Left forelimb (tissue), 1 donor: Measurements from ENCODE around the gene ZBTB20.

ENCODE experiments used
- DNase-seq: peaks from one replicate; pipeline ENCODE4 v3.0.0-alpha.2; 2018; ENCODE audit warnings: low spot score

Gene ZBTB20

DNA sequence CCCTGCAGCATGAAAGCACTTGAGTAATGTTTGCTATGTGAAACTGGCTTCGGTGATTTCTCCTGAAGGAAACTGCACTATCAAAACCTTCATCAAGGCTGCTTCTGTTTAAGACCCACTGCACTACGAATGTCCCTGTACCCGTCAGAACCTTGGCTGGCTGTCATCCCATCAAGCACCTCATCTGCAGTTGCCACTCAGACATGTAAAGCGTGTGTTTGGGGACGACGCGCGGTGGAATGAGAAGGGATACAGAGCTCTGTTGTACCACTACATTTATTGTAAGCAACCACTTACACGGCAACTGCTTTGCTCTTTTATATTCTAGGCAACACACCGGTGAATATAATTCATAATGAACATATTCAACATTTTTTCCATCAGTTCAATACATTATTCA is 705.7 kb downstream of the ZBTB20 start:
- no peak for DNase-seq

DNA sequence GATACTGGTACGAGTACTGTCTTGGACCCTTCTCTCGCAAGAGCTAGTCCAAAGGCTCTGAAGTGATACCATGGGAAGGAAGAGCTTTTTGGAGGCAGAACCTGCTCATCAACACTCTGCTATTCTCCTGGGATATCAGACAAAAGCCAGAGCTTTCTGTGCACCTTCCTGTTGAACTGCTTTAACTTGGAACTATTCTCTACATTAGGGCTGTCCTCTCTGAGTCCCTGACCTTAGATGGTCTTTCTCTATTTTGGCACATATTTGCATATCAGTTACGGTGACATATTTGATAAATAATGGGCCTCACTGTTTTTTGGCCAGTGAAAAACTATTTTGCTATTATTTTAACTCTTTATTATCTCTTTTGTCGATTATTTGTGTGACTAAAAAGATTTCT is 706.4 kb downstream of the ZBTB20 start:
- no peak for DNase-seq

DNA sequence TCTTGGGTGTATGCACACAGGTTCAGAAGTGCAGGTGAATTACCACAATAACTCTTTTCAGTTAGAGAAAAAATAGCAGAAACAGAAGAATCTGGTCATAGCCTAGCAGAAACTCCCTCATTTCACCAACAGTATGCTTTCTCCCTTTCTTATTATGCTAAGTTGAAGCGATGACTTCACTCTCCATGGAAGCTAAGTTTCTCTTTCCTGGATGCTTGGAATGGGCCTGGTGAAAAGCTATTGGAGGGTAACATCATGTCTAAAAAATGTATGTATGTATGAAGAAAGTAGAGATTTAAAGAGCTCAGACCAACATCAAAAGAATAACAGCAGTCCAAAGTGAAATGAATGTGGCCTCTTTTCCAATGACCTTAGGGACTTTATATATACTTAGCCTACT is 707.8 kb downstream of the ZBTB20 start:
- no peak for DNase-seq

DNA sequence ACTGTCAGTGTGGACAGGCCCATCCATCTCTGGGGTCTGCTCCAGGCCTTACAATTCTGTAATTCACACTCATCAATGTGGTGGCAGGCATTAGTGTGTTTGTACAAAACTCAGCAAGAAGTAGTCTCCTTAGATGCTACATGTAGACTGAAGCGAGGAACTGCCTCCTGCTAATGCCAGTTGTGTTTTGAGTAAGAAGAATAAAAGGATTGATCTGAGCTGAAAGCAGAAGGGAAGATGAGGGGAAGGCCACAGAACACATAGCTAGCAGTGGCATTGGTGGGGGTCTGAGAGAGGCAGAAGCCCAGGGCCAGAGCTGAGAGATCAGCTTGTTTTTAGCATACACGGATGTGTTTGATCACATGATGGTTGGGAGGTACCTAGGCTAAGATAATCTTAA is 709.2 kb downstream of the ZBTB20 start:
- no peak for DNase-seq

DNA sequence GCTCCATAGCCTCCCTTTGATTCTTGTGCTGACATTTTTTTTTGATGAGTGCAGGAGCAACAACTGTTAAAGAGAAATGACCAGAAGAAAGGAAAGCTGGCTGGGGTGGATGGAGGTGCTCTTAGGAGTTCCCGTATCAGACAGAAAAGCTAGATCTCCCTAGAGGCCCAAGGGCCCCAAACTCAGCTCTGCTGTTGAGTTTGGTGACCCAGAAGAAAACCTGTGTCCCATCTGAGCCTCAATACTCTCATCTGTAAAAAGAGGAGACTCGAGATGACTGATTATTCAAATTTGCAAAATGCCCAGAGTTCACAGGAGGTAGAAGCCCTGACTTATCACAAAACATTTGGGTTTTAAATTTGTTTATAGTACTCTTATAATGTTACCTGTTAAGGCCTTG is 710.9 kb downstream of the ZBTB20 start:
- no peak for DNase-seq

DNA sequence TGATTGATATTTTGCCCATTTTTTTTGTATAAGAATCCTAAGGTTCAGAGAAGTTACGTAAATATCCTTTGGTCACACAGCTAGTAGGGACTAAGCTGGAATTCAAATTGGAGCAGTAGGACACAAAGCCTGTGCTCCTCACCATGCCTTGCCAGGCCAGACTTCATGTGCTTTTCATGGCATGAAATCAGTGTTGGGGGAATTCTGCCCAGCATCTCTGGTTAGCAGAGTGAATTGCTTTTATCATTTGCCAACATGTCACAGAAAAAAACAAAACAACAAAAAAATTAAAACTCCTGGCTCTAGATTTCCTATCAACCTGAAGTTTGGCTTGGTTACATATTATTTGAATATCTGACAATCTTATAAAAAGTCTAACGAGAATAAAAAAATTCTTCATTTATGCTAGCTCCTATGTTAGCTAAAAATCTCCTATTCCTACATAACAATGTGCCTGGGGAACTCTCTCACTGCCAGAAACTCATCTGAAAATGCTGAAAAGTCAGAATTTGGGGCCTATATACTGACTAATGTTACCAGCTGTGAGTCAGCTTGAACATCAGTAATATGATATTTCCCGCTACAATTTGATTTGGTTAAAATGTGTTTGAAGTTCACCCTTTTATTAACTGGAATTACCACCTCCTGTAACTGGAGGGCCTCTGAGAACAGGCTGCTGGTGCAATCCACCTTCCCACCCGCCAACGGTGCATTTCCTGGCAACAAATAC is 711.5 kb downstream of the ZBTB20 start:
- DNase-seq: no peak

DNA sequence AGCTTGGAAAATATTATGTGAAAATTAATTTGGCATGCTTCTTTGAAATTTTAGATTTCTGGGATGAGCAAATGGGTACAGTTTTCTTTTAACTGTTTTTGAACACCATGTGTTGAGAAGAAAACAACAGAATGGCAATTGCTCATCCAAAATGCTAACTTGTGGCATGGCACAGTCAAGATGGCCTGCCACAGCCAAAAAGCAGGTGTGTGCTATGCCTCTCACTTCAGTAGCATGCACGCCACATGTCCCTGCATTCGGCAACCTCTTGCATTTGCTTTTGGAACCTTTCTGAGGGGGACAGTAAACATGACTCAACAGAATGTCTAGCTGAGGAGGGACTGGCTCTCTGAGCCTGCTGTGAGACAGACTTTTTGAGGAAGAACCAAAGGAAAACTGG is 714.8 kb downstream of the ZBTB20 start:
- DNase-seq: no peak

DNA sequence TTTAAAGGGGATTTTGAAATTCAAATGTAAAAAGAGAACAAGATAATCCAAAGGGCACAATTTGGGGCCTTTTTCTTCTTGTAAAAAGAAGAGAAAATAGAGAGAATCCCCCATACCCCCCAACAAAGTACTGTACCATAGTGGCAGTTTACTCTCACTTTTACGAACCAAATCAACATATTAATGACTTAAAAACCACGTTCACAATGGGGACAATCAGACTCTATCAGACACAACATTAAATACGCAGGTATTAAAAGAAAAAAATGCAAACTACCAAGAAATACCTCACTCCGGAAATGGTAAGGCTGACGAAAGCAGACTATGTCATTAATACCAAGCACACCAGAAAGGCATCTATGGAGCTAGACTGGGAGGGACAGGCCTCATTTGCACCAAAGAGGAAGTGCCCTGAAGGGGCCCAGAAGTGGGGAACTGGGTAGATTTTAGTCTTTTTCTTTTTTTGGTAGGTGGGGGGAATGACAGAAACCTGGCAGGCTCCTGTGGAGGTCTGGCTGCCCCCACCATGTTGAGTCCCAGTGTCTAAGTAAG is 719.0 kb downstream of the ZBTB20 start:
- DNase-seq: no peak

DNA sequence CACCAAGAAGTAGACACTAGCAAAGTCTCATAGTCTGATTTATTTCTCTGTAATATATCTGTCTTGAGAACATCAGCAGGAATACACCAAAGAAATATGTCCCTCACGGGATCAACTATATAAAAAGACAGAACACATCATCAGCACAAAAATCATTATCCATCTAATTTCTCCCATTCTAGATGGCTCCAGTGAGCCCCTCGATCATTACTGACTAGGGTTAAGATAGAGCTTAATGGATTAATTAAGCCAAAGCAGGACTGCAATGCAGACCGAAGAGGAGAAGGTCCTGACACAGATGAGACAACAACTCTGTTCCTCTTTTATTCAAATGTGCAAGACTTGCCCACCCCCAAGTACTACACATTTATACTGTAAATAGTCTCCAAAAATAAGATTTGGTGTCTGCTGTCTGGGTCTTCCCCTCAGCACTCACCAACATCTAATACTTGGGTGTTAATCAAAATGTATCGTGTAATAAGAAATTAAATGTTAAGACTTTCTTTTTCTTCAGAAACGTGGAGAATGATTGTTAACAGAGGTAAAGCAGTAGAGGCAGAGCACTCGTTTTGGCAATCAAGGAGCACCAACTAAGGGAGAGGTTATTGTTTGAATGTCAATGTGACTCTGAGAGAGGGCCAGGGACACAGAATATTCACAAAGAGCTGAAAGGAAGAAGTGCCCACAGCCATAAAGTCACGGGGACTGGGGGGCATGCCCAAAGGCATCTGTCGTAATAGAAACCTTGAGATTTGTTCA is 719.6 kb downstream of the ZBTB20 start:
- no peak for DNase-seq

DNA sequence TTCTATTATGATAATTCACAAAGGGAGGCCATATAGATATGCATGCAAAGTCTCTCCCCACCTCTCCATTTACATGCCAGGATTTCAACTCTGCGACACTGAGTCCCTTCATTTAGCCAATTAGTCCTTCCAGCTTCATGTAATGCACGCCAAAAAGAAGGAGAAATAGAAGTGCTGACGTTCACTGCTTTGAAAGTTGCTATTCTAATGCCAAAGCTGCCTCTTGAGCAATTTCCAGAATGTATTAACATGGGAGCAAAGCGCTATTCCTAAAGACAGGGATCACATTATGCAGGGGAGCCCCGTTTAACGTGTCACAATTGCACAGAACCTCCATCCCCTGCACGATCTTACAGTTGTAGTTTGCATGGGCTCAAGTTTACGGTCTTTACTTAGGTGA is 722.8 kb downstream of the ZBTB20 start:
- no peak for DNase-seq

DNA sequence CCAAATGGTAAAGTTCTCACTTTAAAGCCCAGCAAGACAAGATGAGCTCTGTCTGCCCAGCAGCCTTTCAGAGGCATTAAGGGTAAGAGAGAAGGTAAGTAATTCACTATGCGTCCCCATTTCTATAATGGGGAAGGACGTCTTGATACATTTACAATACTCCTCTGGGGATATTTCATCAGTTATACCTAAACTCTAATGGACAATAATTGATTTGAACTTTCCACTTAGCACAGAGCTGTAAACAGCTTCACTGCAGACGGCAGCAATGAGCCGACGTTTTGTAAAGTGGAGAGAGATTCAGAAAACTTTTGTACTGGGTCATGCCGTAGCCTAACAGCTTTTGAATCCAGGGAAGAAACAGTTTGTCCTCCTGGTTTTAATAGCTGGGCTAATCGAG is 725.9 kb downstream of the ZBTB20 start:
- no peak for DNase-seq

DNA sequence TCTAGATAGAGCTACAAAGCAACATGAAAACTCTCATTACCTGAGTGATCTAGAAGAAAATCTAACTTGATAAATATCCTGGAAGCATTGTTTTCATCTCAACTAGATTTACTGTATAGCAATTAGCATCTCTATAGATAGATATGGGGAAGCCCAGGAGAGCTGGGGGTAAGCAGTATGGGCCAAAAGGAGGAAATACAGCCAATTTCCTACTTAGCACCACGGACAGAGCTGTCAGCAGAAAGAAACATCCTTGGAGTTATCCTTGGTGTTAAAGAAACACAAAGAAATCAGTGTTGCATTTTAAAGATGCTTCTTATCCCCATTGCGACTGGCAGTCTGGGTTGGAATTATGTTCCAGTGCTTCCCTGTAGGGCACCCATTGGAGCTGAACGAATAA is 727.0 kb downstream of the ZBTB20 start:
- DNase-seq: no peak

DNA sequence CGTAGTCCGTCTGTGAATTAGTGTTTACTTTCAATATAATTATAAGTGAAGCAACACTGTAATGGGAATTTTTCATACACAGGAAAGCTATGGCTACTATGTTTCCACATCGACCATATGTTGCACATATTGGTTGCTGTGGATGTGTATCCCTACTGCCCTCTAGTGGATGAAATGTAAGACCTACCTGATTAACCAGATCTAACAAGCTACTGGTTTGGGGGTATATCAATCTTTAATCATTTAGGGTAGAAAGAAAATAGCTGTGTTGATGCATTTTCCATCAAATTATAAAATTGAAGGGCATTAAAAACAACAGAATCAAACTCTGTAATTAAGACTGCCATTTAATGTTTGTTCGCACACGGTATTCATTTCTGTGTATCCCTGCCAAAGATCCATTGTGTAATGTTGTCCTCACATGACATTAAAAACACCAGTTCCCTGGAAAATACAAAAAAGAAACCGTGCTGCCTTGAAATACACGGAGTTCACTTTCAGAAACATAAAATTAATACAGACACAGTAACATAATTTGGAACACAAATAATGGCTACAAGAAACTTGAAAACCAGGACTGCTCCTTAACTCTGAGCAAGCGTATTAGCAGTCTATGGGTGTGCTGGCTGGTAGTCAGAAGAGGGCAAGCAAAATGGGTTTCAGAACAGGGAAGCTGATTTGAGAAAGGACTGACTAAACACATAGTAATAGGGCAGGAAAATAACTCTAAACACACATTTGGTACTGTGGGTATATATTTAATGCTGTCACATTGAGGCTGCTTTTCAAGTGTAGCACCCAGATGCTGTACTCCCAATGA is 728.2 kb downstream of the ZBTB20 start:
- no peak for DNase-seq

DNA sequence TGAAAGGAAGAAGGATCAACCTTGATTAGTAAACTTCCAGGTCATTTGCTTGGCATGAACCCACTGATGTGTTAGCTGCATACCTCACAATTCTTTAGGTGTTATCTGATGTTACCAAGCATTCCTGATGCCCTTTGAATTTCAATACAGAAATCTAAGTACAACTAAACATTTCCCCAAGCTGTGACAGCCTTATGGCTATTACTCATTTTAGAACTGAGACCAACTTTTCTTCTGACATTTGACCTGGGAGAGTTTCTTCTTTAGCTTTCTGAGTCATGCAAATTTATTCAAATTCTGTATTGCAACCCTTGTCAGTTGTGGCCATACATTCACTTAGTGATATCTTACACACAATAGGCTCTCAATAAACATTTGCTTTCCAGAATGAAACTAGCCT is 729.0 kb downstream of the ZBTB20 start:
- DNase-seq: no peak

DNA sequence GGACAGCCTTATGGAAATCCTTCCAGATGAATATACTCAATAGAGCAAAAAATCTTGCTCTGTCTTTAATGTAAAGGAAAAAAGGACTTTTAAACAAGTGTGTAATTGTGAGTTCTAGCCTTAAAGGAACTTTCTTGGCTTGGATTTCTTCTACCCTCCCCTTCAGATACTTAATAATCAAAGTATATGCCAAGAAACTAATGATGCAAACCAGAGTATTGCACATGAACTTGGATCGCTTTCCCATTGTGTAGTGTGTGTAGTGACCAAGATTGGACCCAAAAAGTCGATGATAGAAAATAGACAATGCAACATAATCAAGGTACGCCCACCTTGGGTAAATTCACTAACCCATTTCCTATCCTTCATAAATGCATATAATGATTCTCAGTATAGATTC is 729.4 kb downstream of the ZBTB20 start:
- DNase-seq: no peak

DNA sequence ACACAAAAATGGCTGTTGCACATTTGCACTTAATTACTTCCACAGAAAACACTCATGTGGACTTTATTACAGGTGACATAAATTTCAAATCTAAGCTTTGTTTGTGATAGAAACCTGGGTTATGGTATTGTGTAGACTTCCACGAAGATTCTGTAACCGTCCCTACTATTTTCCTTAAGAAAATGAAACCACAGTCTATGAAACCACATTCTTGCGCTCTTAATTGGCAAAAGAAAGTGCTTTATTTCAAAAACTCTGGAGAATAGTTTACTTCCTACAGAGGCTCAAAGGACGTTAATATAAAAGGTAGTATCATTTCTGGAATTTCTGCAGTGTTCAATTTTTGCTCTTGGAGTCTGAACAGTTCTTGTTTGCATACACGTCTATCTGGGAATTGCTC is 729.8 kb downstream of the ZBTB20 start:
- DNase-seq: no peak

DNA sequence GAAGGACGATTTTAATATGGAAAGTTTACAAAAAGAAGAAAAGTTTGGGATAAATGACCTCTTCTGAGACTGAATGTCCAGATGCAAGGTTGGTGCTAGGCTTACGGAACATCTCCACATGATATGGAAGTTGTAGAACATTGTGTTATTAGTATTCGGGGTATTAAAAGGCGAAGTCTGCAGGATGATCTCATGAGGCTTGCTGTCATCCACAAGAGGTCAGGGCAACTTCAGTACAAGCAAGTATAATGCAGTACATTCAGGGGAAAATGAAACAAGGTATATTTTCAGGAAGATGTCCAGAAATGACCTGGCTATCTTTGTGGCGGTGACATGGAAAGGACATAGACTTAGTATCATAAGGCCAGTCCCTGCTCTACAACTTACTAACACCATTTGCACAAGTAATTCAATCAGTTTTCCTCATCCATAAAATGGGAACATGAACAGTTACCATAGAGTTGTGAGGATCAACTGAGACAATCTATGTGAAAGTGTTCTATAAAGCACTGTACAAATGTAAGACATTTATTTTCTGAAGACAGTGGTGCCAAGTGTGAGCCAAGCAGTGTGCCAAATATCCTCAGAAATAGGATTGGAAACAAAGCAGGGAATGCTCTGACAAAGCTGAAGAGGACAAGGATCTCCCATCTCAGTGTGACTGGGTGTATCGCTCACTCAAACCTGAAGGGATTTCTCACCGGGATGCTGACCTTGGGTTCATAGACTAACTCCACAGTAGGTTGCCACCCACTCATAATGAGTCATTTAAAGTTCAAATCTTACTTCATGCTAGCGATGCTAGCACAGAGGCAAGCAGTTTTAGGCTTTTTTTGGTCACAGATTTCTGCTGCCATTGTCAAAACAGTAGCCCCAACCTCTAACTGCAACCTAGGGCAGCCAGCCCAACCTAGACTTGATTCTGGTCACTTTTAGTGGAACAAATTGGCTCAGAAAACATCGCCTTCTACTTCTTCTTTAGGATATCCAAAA is 735.0 kb downstream of the ZBTB20 start:
- DNase-seq: no peak

DNA sequence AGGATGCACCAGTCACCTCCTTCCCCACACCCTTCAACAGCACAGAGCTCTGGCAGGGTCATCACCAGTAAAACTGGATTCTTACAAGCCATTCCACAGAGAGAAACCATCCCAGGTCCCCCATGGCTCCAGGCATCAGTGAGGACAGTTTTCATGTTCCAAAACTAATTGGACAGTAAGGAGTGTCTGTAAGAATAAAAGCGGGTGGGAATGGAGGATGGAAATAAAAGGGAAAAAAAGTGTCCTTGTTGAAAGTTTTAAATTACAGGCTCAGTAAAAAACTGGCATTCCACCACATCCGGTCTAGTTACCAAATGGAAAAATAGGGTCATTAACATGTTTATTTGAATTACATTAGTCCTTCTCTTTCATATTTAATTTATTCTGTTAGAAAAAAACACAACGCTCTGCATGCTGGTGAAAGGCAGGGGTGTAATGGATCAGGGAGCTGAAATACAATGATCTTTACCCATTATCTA is 735.9 kb downstream of the ZBTB20 start:
- no peak for DNase-seq

DNA sequence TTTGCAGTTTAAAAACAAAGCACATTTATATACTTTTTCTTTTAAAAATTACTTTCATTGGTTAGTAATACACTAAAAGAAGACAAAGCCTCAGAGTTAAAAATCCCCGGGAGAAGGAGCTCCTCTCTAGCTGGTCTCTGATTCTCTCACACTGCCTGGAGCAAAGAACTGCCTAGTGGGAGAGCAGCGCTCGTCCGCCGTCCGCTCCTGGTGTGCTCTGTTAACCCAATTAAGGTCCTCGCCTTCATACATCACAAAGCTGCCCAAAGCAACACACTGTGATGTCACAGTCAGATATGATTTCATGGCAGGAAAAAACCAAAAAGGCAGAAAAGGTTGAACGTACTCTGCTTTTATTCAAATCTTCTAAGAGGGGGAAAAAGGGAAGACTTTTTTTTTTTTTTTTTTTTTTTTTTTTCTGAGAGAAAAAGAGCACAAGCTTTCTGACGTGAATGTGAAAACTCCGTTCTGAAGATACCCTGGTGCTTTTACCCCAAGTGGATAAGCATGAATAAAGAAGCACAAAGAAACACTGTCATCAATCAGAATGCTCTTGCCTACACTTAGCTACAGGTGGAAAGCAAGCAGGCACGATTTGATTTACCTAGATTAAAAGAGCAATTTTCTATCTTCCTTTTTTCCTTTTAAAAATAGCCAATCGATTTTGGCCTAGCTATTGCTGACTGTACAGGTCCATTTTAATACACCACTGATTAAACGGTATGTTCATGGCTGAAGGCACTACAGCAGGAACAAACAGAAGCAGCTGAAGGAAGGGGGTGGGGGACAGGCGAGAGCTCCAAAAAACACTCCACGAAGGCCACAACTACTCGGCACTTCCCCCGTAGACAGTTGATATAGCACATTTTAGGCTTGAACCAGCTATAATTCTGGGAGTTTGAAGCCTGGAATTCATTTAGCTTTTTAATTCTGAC is 738.1 kb downstream of the ZBTB20 start:
- DNase-seq: no peak

DNA sequence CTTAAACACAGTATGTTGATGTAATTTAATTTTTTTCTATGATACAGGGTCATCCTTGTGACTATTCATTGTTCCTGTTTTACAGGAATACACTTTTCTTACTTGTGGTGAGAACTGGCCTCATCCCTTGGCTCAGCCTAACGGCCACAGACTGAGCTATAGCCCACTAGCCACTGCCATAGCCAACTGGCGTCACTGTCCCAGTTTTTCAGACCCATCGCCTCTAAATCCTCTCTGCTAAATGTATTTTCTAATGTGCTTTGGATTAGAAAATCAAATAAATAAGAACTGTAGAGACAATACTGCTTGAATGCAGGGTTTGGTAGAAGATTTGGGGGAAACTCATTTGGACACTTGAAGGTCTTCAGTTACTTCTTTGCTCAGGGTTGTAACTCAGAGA is 740.2 kb downstream of the ZBTB20 start:
- no peak for DNase-seq
